Testis (tissue), 2 donors: ENCODE measurements around the gene GPS1.

Source experiments
- POLR2A ChIP-seq: fragments of 450-650 bp; IDR thresholded peaks from one replicate; pipeline ENCODE4 v1.6.1; 2017; ENCODE audit warnings: antibody characterized with exemption, mild to moderate bottlenecking, moderate library complexity
- TF ChIP-seq, protein P1 (sequence below), 3 experiments: fragments of 450-650 bp in 2 of 3; fragments of 200-600 bp in 1 of 3; sonication (generic) in 1 of 3; IDR thresholded peaks; one replicate each; pipeline ENCODE4 v1.5.1; 2016 to 2019; ENCODE audit warnings: antibody characterized with exemption in 3 of 3, mild to moderate bottlenecking in 2 of 3, moderate library complexity in 1 of 3

- TF ChIP-seq POLR2A, result no peak
- TF ChIP-seq, protein P1, sequence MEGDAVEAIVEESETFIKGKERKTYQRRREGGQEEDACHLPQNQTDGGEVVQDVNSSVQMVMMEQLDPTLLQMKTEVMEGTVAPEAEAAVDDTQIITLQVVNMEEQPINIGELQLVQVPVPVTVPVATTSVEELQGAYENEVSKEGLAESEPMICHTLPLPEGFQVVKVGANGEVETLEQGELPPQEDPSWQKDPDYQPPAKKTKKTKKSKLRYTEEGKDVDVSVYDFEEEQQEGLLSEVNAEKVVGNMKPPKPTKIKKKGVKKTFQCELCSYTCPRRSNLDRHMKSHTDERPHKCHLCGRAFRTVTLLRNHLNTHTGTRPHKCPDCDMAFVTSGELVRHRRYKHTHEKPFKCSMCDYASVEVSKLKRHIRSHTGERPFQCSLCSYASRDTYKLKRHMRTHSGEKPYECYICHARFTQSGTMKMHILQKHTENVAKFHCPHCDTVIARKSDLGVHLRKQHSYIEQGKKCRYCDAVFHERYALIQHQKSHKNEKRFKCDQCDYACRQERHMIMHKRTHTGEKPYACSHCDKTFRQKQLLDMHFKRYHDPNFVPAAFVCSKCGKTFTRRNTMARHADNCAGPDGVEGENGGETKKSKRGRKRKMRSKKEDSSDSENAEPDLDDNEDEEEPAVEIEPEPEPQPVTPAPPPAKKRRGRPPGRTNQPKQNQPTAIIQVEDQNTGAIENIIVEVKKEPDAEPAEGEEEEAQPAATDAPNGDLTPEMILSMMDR (IDR thresholded peaks at IDR 0.05), result no peak
Measured at GRCh38 chr17:82073446-82073845, 21.7 kb downstream of the GPS1 start.
